OCI-LY3 (cell line): ENCODE data around the gene FBXO33.

Experiments used
- H2AFZ ChIP-seq: fragments of 200-600, 300-600 bp; shearing (Covaris generic); 2 replicates; pipeline ENCODE4 v1.6.0; 2014; ENCODE audit warnings: antibody characterized with exemption, low read depth, low read length
- H3K27ac ChIP-seq: fragments of 200-600, 300-600 bp; sonication (generic); 2 replicates; pipeline ENCODE4 v1.5.1; 2014; ENCODE audit warnings: mild to moderate bottlenecking, low read length, moderate library complexity, mixed read lengths
- H3K27me3 ChIP-seq: fragments of 200-600, 300-600 bp; sonication (generic); 2 replicates; pipeline ENCODE4 v1.6.1; 2014; ENCODE audit warnings: low read depth, low read length, mixed read lengths
- H3K36me3 ChIP-seq: fragments of 200-600, 300-600 bp; sonication (generic); replicated peaks from 2 replicates; pipeline ENCODE3; 2014; ENCODE audit warnings: low read depth, low read length, mixed read lengths
- H3K4me1 ChIP-seq: fragments of 300-600, 200-600 bp; sonication (generic); 2 replicates; pipeline ENCODE4 v1.6.1; 2014; ENCODE audit warnings: low read length, mixed read lengths
- H3K4me2 ChIP-seq: fragments of 200-600, 300-600 bp; sonication (generic); 2 replicates; pipeline ENCODE4 v1.6.1; 2014; ENCODE audit warnings: low read length, mixed read lengths
- H3K4me3 ChIP-seq: fragments of 300-600, 200-600 bp; sonication (generic); 2 replicates; pipeline ENCODE4 v1.5.1; 2014; ENCODE audit warnings: antibody characterized with exemption, mild to moderate bottlenecking, low read length, moderate library complexity
- H3K79me2 ChIP-seq: fragments of 300-600, 200-600 bp; shearing (Covaris generic); 2 replicates; pipeline ENCODE4 v1.6.1; 2014; ENCODE audit warnings: mild to moderate bottlenecking, low read length, mixed read lengths
- H3K9ac ChIP-seq: fragments of 300-600, 200-600 bp; shearing (Covaris generic); 2 replicates; pipeline ENCODE4 v1.6.0; 2014; ENCODE audit warnings: mild to moderate bottlenecking, low read length, moderate library complexity
- H3K9me3 ChIP-seq: fragments of 200-600, 300-600 bp; shearing (Covaris generic); 2 replicates; pipeline ENCODE4 v1.6.1; 2014; ENCODE audit warnings: low read length, mixed read lengths; ENCODE audit not compliant: insufficient read depth
- H4K20me1 ChIP-seq: fragments of 200-600, 300-600 bp; sonication (generic); 2 replicates; pipeline ENCODE4 v1.6.1; 2016; ENCODE audit warnings: low read length, mixed read lengths; ENCODE audit not compliant: insufficient read depth
- EZH2phosphoT487 ChIP-seq: fragments of 200-600 bp; shearing (Covaris generic); IDR thresholded peaks from 2 replicates; pipeline ENCODE4 v1.6.1; 2018; ENCODE audit warnings: antibody characterized with exemption, mixed run types, low read depth
- TF ChIP-seq, protein P1 (sequence below): fragments of 200-600, 300-600 bp; sonication (generic); IDR thresholded peaks from 2 replicates; pipeline ENCODE4 v1.5.1; 2014; ENCODE audit warnings: antibody characterized with exemption, low read length, low read depth

FBXO33 gene

DNA sequence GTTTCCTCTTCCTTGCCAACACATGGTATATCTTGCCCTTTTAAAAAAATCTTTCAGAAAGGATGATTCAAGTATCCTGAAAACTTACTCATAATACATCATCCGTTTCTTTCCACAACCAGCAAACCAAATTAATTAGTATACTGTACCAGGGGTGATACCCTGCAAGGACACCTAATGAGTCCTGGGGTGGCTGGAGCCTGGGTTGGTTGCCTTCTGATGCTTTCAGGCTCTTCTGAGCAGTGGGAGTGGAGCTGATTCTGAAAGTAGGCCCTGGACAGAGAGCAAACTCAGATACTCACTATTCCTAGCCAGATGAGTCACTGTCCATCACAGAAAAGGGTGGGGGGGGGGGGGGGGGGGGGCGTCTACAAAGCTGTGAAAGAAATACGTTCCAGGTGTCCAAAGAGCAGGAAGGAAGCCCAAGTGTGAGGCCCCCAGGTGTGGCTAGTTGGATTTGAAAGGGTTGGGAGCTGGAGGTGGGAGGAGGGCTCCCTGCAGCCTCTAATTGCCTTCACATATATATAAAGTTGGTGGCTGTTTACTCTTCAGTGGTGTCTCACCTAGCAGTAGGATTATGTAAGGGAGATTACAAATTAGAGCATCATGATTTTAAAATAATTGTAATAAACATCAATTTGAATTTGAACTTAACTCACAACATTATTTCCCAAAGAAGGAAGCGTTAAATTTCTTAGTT lies 36.5 kb downstream of the FBXO33 start:
- Histone ChIP-seq H2AFZ (no peak overlapping the region), H3K9me3 (no peaks in the 10 kb centered on the region), H3K4me1 (no peaks in the 10 kb centered on the region), H3K27ac (no peak overlapping the region), H3K79me2 (no peaks in the 10 kb centered on the region), H4K20me1 (no peaks in the 10 kb centered on the region), H3K9ac (no peak overlapping the region), H3K27me3 (no peaks in the 10 kb centered on the region), H3K4me3 (no peak overlapping the region), H3K36me3 (peaks cover 12% of the 10 kb centered on the region), H3K4me2 (no peak overlapping the region)
- no peak for TF ChIP-seq EZH2phosphoT487
- TF ChIP-seq, protein P1, sequence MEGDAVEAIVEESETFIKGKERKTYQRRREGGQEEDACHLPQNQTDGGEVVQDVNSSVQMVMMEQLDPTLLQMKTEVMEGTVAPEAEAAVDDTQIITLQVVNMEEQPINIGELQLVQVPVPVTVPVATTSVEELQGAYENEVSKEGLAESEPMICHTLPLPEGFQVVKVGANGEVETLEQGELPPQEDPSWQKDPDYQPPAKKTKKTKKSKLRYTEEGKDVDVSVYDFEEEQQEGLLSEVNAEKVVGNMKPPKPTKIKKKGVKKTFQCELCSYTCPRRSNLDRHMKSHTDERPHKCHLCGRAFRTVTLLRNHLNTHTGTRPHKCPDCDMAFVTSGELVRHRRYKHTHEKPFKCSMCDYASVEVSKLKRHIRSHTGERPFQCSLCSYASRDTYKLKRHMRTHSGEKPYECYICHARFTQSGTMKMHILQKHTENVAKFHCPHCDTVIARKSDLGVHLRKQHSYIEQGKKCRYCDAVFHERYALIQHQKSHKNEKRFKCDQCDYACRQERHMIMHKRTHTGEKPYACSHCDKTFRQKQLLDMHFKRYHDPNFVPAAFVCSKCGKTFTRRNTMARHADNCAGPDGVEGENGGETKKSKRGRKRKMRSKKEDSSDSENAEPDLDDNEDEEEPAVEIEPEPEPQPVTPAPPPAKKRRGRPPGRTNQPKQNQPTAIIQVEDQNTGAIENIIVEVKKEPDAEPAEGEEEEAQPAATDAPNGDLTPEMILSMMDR = no peak

DNA sequence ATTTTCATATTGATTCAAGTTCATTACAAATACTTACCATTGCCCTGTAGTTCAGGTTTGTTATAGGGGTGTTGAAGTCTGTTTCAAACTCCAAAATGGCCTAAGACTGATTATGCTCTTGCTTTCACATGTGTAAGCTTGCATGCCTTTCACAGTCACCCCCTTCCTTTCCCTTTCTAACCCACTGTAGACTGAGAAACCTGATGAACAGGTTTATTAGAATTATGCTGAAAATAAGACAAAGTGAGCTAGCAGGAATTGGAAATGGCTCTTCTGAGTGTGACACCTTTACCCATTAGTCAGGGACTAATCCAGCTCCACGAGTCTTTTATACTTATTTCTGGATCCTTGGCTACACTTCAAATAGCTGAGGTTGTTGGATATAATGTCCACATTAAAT lies 38.9 kb downstream of the FBXO33 start:
- Histone ChIP-seq H2AFZ (no peak overlapping the region), H3K4me3 (no peak overlapping the region), H3K79me2 (no peaks in the 10 kb centered on the region), H3K9ac (no peak overlapping the region), H3K9me3 (no peaks in the 10 kb centered on the region), H3K27me3 (no peaks in the 10 kb centered on the region), H4K20me1 (no peaks in the 10 kb centered on the region), H3K36me3 (peaks cover 7% of the 10 kb centered on the region), H3K4me1 (no peaks in the 10 kb centered on the region), H3K27ac (no peak overlapping the region), H3K4me2 (no peak overlapping the region)
- no peak for TF ChIP-seq EZH2phosphoT487

- Histone ChIP-seq H4K20me1 (no peaks in the 10 kb centered on the region), H3K27me3 (no peaks in the 10 kb centered on the region), H3K36me3 (no peaks in the 10 kb centered on the region), H3K4me3 (no peak overlapping the region), H3K27ac (no peak overlapping the region), H3K4me1 (peaks cover 10% of the 10 kb centered on the region; the same call in 1 of the 2 replicates), H3K4me2 (no peak overlapping the region), H3K9me3 (no peaks in the 10 kb centered on the region), H3K79me2 (no peaks in the 10 kb centered on the region), H3K9ac (no peak overlapping the region), H2AFZ (no peak overlapping the region)
- TF ChIP-seq, protein P1 = no peak
- TF ChIP-seq EZH2phosphoT487 = no peak
Observed at GRCh38 chr14:39384177-39384576, 48.1 kb downstream of the FBXO33 start.

DNA sequence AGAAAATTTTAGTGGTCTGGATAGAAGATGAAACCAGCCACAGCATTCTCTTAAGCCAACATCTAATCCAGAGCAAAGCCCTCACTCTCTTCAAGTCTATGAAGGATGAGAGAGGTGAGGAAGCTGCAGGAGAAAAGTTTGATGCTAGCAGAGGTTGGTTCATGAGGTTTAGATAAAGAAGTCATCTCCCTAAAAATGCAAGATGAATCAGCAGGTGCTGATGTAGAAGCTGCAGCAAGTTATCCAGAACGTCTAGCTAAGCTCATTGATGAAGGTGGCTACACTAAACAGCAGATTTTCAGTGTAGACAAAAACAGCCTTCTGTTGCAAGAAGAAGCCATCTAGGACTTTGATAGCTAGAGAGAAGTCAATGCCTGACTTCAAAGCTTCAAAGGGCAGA lies 48.5 kb downstream of the FBXO33 start:
- no peaks in the 10 kb centered on the region for H3K36me3 ChIP-seq
- TF ChIP-seq, protein P1 = no peak
- no peak for TF ChIP-seq EZH2phosphoT487
- H2AFZ ChIP-seq = no peak overlapping the region
- no peaks in the 10 kb centered on the region for H3K27me3 ChIP-seq
- H4K20me1 ChIP-seq = no peaks in the 10 kb centered on the region
- H3K79me2 ChIP-seq = no peaks in the 10 kb centered on the region
- no peak overlapping the region for H3K4me2 ChIP-seq
- no peak overlapping the region for H3K4me3 ChIP-seq
- no peak overlapping the region for H3K27ac ChIP-seq
- H3K9me3 ChIP-seq = no peaks in the 10 kb centered on the region
- peaks cover 10% of the 10 kb centered on the region; the same call in 1 of the 2 replicates for H3K4me1 ChIP-seq
- no peak overlapping the region for H3K9ac ChIP-seq
